GM18868 (cell line): ENCODE data around the gene MED12L.

Experiments used
- ATAC-seq: cut with Tn5 transposase; IDR thresholded peaks from one replicate; pipeline ENCODE4 v1.9.1; 2021; ENCODE audit warnings: mild to moderate bottlenecking, moderate library complexity; ENCODE audit not compliant: unreplicated experiment

Gene MED12L

DNA sequence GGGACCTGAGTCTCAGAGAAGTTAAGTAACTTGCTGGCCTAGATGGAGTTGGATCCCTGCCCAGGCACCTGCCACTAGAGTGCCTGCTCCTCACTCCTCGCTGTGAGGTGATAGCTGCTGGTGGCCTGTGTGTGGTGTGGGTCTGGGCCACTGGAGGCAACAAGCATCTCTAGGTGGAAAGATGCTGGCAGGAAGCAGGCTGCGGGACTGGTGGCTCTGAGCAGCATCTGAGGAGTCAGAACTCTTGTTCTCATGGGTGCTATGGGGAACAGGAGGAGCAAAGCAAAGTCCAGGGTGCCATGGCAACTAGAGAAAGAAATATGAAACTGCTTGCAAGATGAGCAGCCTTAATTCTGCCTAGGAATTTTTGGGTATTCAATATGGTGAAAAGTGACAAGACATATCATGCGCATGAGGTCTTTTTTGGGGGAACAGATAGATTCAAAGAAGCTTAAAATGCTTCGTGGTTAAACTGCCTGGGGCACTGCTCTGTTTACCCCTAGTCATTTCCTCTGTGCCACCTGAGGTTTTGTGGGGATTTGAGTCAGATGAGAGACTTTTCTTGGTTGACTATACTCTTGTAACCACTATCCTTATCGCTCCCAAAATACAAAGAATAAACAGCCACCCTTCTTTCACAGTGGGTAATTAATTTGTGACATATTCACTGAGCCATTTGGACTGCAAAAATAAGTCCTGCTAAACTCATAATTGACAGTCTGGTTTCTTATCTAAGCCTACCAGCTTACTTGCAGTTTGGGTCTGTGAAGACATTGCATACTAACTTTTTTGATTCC lies 50.3 kb downstream of the MED12L start:
- peak; percentile 92 for ATAC-seq

DNA sequence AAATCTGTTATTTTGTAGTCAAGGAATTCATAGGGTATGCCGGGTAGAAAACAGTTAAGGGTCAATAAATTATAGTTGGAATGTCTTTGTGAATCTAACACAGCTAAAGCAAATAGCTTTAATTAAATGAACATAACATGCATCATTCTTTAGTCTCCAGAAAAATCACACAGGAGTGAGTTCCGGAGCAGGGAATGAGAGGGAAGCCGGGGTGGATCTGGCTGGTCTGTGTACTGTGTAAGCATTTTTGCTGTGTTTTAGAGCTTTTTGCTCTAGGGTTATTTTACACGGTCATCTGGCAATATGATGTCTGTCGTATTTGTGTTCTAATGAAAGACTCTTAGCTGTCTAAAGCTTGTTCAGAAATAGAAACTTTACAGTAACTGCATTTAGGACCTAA lies 57.5 kb downstream of the MED12L start:
- no peak for ATAC-seq

GRCh38 chr3:151144016-151144415 lies 58.6 kb downstream of the MED12L start:
- ATAC-seq: no peak

DNA sequence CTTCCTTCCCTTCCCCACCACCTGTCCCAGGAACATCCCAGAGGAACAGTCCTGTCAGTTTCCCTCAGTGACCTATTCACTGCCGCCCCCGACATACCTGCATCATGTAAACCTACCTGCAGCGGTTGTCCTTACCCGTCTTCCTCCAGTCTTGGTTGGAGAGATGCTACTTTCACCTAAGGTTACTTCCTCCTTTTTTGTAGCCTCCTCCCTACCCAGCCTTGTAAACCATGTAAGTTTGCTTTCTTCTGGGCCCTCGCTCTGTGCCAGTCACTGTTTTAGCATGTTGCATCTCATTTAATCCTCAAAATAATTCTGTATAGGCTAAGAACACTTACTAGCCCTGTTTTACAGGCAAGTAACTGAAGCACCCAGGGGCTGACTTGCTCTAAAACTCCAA lies 59.3 kb downstream of the MED12L start:
- no peak for ATAC-seq

- ATAC-seq: peak; percentile 1
Measured at GRCh38 chr3:151145713-151146070, 60.2 kb downstream of the MED12L start.

GRCh38 chr3:151146071-151146730 lies 60.7 kb downstream of the MED12L start:
- ATAC-seq: peak; percentile 89

DNA sequence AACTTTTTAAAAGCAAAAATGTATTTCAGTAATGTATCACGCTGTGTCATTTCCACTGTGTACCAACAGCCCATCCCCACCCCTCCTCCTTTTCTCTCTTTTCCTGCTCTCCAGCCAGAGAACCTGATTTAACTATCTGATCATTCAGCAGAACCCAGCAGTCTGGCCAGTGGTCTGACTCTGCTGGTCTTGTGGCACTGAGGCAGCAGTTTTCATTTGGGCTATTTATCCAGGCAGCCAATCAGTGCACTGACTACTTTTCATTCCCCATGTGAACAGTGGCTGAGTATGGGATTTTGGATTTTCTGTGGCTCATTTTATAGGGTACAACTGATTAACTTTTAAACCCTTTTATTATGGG lies 61.2 kb downstream of the MED12L start:
- no peak for ATAC-seq

GRCh38 chr3:151147299-151147698 lies 61.8 kb downstream of the MED12L start:
- no peak for ATAC-seq

- no peak for ATAC-seq
Measured at GRCh38 chr3:151152455-151153079, 67.1 kb downstream of the MED12L start.

DNA sequence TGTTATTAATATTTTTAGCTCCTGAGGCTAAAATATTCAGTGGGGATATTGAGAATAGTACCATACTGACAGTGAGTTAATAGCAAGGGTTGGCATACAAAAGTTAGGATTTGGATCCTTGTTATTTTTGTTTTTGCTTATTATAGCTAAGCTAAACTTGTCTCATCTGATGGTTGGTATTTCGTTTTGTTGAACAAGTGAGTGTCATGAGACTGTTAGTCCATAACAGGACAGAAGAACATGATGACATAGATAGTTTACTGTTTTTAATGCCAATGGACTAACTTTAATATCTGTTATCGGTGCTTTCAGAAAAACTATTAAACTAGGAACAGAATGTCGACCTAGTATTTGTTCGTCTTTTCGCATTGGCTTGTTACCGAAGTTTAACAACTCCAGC lies 69.1 kb downstream of the MED12L start:
- ATAC-seq: no peak

- no peak for ATAC-seq
Measured at GRCh38 chr3:151155409-151156128, 70.1 kb downstream of the MED12L start.

DNA sequence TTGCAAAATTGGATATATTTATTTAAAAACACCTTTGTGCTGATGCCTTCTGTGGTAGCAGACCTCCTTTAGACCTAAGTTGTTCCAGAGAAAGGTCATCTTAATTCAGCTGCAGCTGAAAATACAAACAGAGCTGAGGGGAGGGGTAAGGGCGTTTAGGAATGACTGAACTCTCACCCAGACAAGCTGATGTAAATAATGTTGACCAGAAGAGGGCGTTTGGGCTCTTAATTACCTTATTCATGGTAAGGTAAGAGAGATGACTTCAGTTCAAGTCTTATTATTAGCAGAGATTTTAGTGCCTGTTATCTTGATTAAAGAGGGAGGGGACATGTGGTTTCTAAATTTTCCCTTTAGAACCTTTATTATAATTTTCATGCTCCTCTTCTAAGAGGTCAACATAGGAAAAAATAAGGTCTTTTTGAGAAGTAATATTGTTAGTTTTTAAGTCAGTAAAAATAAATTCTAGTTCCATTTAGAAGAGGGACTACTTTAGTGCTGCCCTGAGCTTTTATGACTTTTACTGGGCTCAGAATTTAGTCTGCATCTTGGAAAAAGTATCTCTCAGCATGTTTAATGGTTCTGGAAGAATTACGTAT lies 71.3 kb downstream of the MED12L start:
- ATAC-seq: peak; percentile 96

- ATAC-seq: no peak
Measured at GRCh38 chr3:151159806-151160205, 74.3 kb downstream of the MED12L start.

DNA sequence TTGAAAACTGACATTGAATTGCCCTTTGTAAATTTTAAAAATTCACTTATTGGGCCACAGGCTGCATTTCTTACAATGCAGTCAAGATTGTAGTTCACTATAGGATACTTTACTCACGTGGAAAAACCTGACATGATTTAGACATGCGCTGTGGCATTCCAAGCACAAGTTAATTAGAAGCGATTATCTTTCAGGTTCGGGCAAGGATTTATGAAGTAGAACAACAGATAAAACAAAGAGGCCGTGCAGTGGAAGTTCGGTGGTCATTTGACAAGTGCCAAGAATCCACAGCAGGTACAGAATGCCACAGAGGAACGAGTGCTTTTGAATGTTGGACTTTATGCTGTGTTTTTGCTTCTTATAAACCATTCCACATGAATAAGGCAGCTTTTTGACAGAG lies 79.8 kb downstream of the MED12L start:
- ATAC-seq: no peak

GRCh38 chr3:151166161-151166560 lies 80.7 kb downstream of the MED12L start:
- ATAC-seq: no peak

- ATAC-seq: peak; percentile 45
Measured at GRCh38 chr3:151168269-151169094, 83.0 kb downstream of the MED12L start.

GRCh38 chr3:151169262-151169947 lies 83.9 kb downstream of the MED12L start:
- peak; percentile 61 for ATAC-seq

GRCh38 chr3:151169948-151170679 lies 84.7 kb downstream of the MED12L start:
- ATAC-seq: peak; percentile 49
